ENCODE measurements around the gene OGT. TPM values are rescaled to one million over a fixed set of nuclear protein-coding genes. Genes with fewer than 3 reads are reported as not detected.

Gene OGT
- polyA plus RNA-seq, 3 donors: 11.7 to 310 (median 14.0) TPM

- H3K9ac ChIP-seq (ENCODE audit: insufficient read depth, low read length, poor library complexity, severe bottlenecking): peak overlapping the region; percentile 82
- peaks cover 0 to 33% (median 17%) of the 10 kb centered on the region in 7 donors for H3K9me3 Mint-ChIP-seq
- no peak for DNase-seq
- H3K27ac ChIP-seq (ENCODE audit: low read depth in 1 of 2, low read length in 2 of 2): peak overlapping the region; percentile 89 to 98
- WGBS (ENCODE audit: insufficient coverage): 0% methylated on average over 5 of the region's 12 CpGs
- H2AFZ ChIP-seq (ENCODE audit: insufficient read depth, low read depth, low read length, poor library complexity, severe bottlenecking): peak overlapping the region; percentile 60
- intact Hi-C loops (cut with micrococcal nuclease): no loop called here
- H3K36me3 ChIP-seq (replicated peaks in 1 of 2; ENCODE audit: control insufficient read depth in 1 of 2, insufficient read depth in 2 of 2, low read length in 2 of 2): peaks cover 2 to 5% of the 10 kb centered on the region in 2 donors
- peaks cover 27% of the 10 kb centered on the region for H3K4me1 Mint-ChIP-seq
- peak overlapping the region; percentile 79 to 95 (median 94) for H3K4me3 ChIP-seq (replicated peaks in 1 of 3; ENCODE audit: low read depth in 2 of 3, low read length in 3 of 3)
- H3K4me1 ChIP-seq (ENCODE audit: control insufficient read depth in 1 of 2, insufficient read depth in 2 of 2, low read length in 2 of 2): peaks cover 24 to 36% of the 10 kb centered on the region in 2 donors
- H3K4me2 ChIP-seq (replicated peaks; ENCODE audit: extremely low read depth, low read length, poor library complexity, severe bottlenecking): peak overlapping the region; percentile 79
- H3K27me3 Mint-ChIP-seq (ENCODE audit: low read depth in 3 of 3): peaks cover 0 to 10% (median 0%) of the 10 kb centered on the region in 3 donors
- peaks cover 0 to 5% of the 10 kb centered on the region in 2 donors for H3K9me3 ChIP-seq (replicated peaks in 1 of 2; ENCODE audit: control insufficient read depth in 1 of 2, insufficient read depth in 1 of 2, low read length in 2 of 2)
- peaks cover 6 to 9% of the 10 kb centered on the region in 2 donors for H3K36me3 Mint-ChIP-seq
- no peaks in the 10 kb centered on the region for H3K27me3 ChIP-seq (ENCODE audit: control insufficient read depth in 2 of 2, insufficient read depth in 2 of 2, low read length in 2 of 2)
- H3K4me3 Mint-ChIP-seq: peak overlapping the region; percentile 96
- peaks cover 37% of the 10 kb centered on the region for H4K20me1 ChIP-seq (ENCODE audit: insufficient read depth, low read length)
- peaks cover 56% of the 10 kb centered on the region for H3K79me2 ChIP-seq (ENCODE audit: insufficient read depth, low read length)
- H3K27ac Mint-ChIP-seq: peak overlapping the region; percentile 93 to 97 (median 93)
- no peak for TF ChIP-seq CTCF (IDR thresholded peaks at IDR 0.05)
These were observed 579 bp downstream of the OGT start for GRCh38 chrX:71533516-71533850.

GRCh38 chrX:71533851-71534561 is 1.1 kb downstream of the OGT start:
- intact Hi-C loops (cut with micrococcal nuclease): no loop called here
- Mint-ChIP-seq H3K36me3 (peaks cover 7 to 9% of the 10 kb centered on the region in 2 donors), H3K27ac (peak overlapping the region; percentile 93 to 97 (median 93)), H3K4me1 (peaks cover 30% of the 10 kb centered on the region), H3K4me3 (peak overlapping the region; percentile 96), H3K27me3 (ENCODE audit: low read depth in 3 of 3) (peaks cover 0 to 10% (median 0%) of the 10 kb centered on the region in 3 donors), H3K9me3 (peaks cover 0 to 29% (median 11%) of the 10 kb centered on the region in 7 donors)
- peak overlapping the region; percentile 89 to 98 for H3K27ac ChIP-seq (ENCODE audit: low read depth in 1 of 2, low read length in 2 of 2)
- H3K4me3 ChIP-seq (replicated peaks in 1 of 3; ENCODE audit: low read depth in 2 of 3, low read length in 3 of 3): peak overlapping the region; percentile 79 to 95 (median 94)
- peaks cover 61% of the 10 kb centered on the region for H3K79me2 ChIP-seq (ENCODE audit: insufficient read depth, low read length)
- H3K4me1 ChIP-seq (ENCODE audit: control insufficient read depth in 1 of 2, insufficient read depth in 2 of 2, low read length in 2 of 2): peaks cover 30 to 41% of the 10 kb centered on the region in 2 donors
- 0% methylated on average over 6 of the region's 31 CpGs for WGBS (ENCODE audit: insufficient coverage)
- H2AFZ ChIP-seq (ENCODE audit: insufficient read depth, low read depth, low read length, poor library complexity, severe bottlenecking): peak overlapping the region; percentile 15
- peaks cover 0 to 5% of the 10 kb centered on the region in 2 donors for H3K9me3 ChIP-seq (replicated peaks in 1 of 2; ENCODE audit: control insufficient read depth in 1 of 2, insufficient read depth in 1 of 2, low read length in 2 of 2)
- peak overlapping the region; percentile 79 for H3K4me2 ChIP-seq (replicated peaks; ENCODE audit: extremely low read depth, low read length, poor library complexity, severe bottlenecking)
- peak in 2 of 3 donors; percentile 15 to 71 for DNase-seq
- peaks cover 4 to 5% of the 10 kb centered on the region in 2 donors for H3K36me3 ChIP-seq (replicated peaks in 1 of 2; ENCODE audit: control insufficient read depth in 1 of 2, insufficient read depth in 2 of 2, low read length in 2 of 2)
- peaks cover 42% of the 10 kb centered on the region for H4K20me1 ChIP-seq (ENCODE audit: insufficient read depth, low read length)
- H3K9ac ChIP-seq (ENCODE audit: insufficient read depth, low read length, poor library complexity, severe bottlenecking): peak overlapping the region; percentile 82
- H3K27me3 ChIP-seq (ENCODE audit: control insufficient read depth in 2 of 2, insufficient read depth in 2 of 2, low read length in 2 of 2): no peaks in the 10 kb centered on the region
- no peak for TF ChIP-seq CTCF (IDR thresholded peaks at IDR 0.05)
